Upper lobe of right lung (tissue), 1 donor: ENCODE data around the gene COQ4. TPM values are rescaled to one million over a fixed set of nuclear protein-coding genes. Genes with fewer than 3 reads are reported as not detected.

Source experiments
- ATAC-seq: fragments of 200-7000 bp; cut with Tn5 transposase; one replicate; pipeline ENCODE4 v1.9.1; 2020; ENCODE audit warnings: mild to moderate bottlenecking, moderate library complexity
- DNase-seq: peaks from one replicate; pipeline ENCODE4 v3.0.0-alpha.2; 2020
- H3K27ac ChIP-seq: fragments of 200-600 bp; one replicate; pipeline ENCODE4 v1.8.0; 2022
- H3K27me3 ChIP-seq: fragments of 200-600 bp; one replicate; pipeline ENCODE4 v1.8.0; 2022; ENCODE audit warnings: mild to moderate bottlenecking
- H3K36me3 ChIP-seq: fragments of 200-600 bp; one replicate; pipeline ENCODE4 v1.8.0; 2022
- H3K4me1 ChIP-seq: fragments of 200-600 bp; one replicate; pipeline ENCODE4 v1.8.0; 2022
- H3K4me3 ChIP-seq: fragments of 200-600 bp; one replicate; pipeline ENCODE4 v1.8.0; 2022; ENCODE audit warnings: mild to moderate bottlenecking
- H3K9me3 ChIP-seq: fragments of 200-600 bp; one replicate; pipeline ENCODE4 v1.8.0; 2022
- intact Hi-C: fragments of 100-400 bp; cut with DNase I; formaldehyde crosslinking; loops from one replicate; pipeline ENCODE4 v1.11.0; 2022
- total RNA-seq: library from RNA; stranded (reverse); fragmentation: NEBNext Ultra II Directional; extraction: Animal tissue kit (Norgen Biotek cat#: 25700); gene quantifications from one replicate; pipeline ENCODE4 v1.2.1, GENCODE V29; 2021
- TF ChIP-seq, protein P1 (sequence below): fragments of 200-600 bp; IDR thresholded peaks from one replicate; pipeline ENCODE4 v1.8.0; 2022; ENCODE audit warnings: antibody characterized with exemption
- donor health status: DM: no; HTN: yes; CAD: no; lungs with severe emphysema.

COQ4 gene
- total RNA-seq, 1 donor from 2014 or later: 31.0 TPM

DNA sequence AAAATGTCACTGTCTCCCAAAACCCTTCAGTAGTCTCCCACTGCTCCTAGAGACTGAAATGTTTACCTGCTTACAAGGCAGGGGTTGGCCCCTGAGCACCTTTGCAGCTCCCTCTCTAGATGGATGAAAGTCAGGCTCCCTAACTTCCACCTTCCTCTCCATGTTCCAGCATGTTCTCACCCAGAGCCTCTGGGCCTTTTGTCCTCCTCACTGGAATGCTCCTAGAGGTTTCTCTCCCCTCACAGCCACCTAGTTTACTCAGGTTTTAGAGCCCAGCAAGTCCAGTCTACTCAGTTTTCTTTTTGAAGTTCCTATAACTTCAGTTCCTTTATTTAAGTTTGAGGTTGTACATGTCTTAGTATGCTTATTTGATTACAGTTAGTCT lies 47.7 kb downstream of the COQ4 start:
- Histone ChIP-seq H3K4me1 (peaks cover 20% of the 10 kb centered on the region), H3K9me3 (no peaks in the 10 kb centered on the region), H3K27ac (peak overlapping the region; percentile 88), H3K4me3 (peak overlapping the region; percentile 92), H3K27me3 (no peaks in the 10 kb centered on the region), H3K36me3 (peaks cover 9% of the 10 kb centered on the region)
- TF ChIP-seq, protein P1, sequence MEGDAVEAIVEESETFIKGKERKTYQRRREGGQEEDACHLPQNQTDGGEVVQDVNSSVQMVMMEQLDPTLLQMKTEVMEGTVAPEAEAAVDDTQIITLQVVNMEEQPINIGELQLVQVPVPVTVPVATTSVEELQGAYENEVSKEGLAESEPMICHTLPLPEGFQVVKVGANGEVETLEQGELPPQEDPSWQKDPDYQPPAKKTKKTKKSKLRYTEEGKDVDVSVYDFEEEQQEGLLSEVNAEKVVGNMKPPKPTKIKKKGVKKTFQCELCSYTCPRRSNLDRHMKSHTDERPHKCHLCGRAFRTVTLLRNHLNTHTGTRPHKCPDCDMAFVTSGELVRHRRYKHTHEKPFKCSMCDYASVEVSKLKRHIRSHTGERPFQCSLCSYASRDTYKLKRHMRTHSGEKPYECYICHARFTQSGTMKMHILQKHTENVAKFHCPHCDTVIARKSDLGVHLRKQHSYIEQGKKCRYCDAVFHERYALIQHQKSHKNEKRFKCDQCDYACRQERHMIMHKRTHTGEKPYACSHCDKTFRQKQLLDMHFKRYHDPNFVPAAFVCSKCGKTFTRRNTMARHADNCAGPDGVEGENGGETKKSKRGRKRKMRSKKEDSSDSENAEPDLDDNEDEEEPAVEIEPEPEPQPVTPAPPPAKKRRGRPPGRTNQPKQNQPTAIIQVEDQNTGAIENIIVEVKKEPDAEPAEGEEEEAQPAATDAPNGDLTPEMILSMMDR: no peak
- intact Hi-C loops: no loop called here
- DNase-seq (no peak), ATAC-seq (no peak)

DNA sequence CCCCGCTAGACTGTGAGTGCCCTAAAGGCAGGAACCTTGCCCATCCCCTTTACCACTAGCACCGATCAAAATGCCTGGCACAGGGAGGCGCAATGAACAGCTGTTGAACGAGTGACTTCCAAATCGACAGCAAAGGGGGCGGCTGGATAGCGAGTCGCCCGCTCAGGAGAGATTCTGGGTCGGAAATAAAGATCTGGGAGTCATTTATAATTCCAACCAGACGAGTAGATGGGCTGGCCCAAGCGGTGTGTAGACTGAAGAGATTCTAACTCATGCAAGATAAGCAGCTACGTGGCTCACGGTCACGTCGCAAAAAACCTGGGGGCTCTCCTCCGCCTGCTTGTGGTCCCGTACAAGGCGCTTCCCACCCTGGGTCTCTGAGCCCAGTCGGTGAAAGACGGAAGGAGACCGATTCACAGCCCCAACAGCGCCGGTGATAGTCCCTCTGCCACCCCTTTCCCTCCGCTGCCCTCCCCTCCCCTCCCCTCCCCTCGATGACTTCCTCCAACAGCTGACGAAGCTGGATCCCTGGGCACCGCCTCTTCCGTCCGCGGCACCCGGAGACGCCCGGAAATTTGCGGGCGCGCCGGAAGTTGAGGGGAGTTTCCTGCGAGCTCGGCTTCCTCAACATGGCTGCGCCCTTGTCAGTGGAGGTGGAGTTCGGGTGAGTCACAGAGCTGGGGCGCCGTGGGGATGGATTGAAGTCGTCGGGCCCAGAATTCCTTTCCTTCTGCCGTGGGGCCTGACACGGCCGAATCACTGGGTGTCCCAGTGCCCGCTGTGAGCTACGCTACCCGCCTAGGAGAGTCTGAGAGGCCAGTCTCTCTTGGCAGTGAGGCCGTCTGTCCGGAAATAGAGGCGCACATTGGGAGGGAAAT lies 48.4 kb downstream of the COQ4 start, which contains the start of gene URM1:
URM1 (plus strand) TSS at position 623 of the 878 bp plus-strand sequence; CDS start at position 630, 7 bp downstream.
- ATAC-seq: peak; percentile 98
- TF ChIP-seq, protein P1: no peak
- Histone ChIP-seq H3K36me3 (peaks cover 15% of the 10 kb centered on the region), H3K4me3 (peak within 1 kb of the TSS; percentile 92), H3K9me3 (no peaks in the 10 kb centered on the region), H3K4me1 (peaks cover 18% of the 10 kb centered on the region), H3K27me3 (no peaks in the 10 kb centered on the region), H3K27ac (peak within 1 kb of the TSS; percentile 88)
- intact Hi-C loops: no loop called here
- DNase-seq: peak; percentile 97

DNA sequence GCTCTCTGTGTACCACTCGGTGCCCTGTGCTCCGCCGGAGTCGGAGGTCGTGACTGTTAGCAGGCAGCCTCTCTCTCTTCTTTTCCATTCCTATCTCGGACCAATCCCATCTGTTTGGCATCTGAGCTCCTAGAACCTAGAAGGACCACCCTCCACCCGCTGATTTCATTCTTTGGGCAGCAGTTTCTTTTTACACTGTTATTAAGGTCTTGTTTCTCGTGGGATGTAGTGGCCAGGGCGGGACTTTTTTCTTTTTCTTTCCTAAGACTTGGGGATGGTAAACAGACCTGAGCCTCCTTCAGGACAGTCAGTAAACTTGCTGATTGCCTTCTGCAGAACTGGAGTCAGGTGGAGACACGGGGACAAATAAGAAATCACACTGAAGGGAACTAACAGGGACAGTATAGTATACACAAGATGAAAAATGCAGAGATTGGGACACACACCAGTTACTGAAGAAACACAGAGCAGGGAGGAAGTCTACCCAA lies 49.0 kb downstream of the COQ4 start:
- Histone ChIP-seq H3K27me3 (no peaks in the 10 kb centered on the region), H3K27ac (peak overlapping the region; percentile 88), H3K9me3 (no peaks in the 10 kb centered on the region), H3K4me3 (peak overlapping the region; percentile 92), H3K4me1 (peaks cover 18% of the 10 kb centered on the region), H3K36me3 (peaks cover 15% of the 10 kb centered on the region)
- ATAC-seq: no peak
- TF ChIP-seq, protein P1: no peak
- DNase-seq: no peak
- intact Hi-C loops: no loop called here

DNA sequence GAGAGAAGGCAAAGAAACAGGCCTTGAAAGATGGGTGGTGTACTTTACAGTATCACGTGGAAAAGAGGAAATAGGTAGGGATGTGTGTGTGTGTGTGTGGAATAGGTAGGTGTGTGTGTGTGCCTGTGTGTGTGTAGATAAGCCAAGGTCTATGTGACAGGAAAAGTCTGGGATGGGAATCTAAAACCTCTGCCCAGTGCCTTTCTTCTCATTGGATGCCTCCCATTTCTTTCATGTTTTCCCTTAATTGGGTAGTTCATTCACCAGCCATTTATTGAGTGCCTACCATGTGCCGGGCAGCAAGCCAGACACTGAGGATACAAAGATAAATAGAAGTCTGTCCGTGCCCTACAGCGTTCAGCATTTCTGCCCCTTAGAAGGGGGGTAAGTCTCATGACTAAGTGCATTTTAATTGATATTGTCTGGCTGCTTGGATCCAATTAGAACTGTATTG lies 49.6 kb downstream of the COQ4 start:
- DNase-seq: no peak
- ATAC-seq: no peak
- H3K27me3 ChIP-seq: no peaks in the 10 kb centered on the region
- H3K27ac ChIP-seq: peak overlapping the region; percentile 88
- no peaks in the 10 kb centered on the region for H3K9me3 ChIP-seq
- peak overlapping the region; percentile 92 for H3K4me3 ChIP-seq
- intact Hi-C loops: no loop called here
- peaks cover 18% of the 10 kb centered on the region for H3K4me1 ChIP-seq
- peaks cover 15% of the 10 kb centered on the region for H3K36me3 ChIP-seq
- TF ChIP-seq, protein P1: no peak

DNA sequence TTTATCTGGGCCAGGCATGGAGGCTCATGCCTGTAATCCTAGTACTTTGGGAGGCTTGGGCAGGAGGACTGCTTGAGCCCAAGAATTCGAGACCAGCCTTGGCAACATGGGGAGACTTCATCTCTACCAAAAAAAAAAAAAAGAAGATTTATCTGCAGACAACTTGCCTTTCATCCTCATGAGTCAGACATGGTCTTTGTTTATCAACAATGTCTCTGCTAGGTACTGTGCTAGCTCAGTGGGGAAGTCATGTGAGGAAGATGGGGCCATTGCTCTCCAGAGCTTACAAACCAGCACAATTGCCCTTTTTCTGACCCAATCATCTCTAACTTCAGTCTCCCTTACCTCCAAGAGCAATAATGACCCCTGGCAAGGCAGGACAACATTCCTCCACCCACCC lies 50.1 kb downstream of the COQ4 start:
- TF ChIP-seq, protein P1: no peak
- Histone ChIP-seq H3K27me3 (no peaks in the 10 kb centered on the region), H3K9me3 (no peaks in the 10 kb centered on the region), H3K27ac (no peak overlapping the region), H3K4me1 (peaks cover 18% of the 10 kb centered on the region), H3K4me3 (no peak overlapping the region), H3K36me3 (peaks cover 16% of the 10 kb centered on the region)
- intact Hi-C loops: no loop called here
- DNase-seq (no peak), ATAC-seq (no peak)
